Measurements from ENCODE around the gene ANKLE2. TPM values are rescaled to one million over a fixed set of nuclear protein-coding genes. Genes with fewer than 3 reads are reported as not detected.
A peak's percentile ranks its signal among the peaks of the same experiment; 100 is the strongest.

Gene ANKLE2
- total RNA-seq, 6 experiments from 2014 or later: 43.7 to 54.6 (median 47.2) TPM

- Mint-ChIP-seq H3K9me3 (no peaks in the 10 kb centered on the region), H3K4me1 (ENCODE audit: low read depth) (peaks cover 3% of the 10 kb centered on the region; the same call in 1 of the 2 replicates), H3K27me3 (ENCODE audit: insufficient read depth) (peaks cover 13% of the 10 kb centered on the region), H3K4me3 (no peak overlapping the region), H3K27ac (no peak overlapping the region), H3K36me3 (ENCODE audit: low read depth) (peaks cover 27% of the 10 kb centered on the region)
- no peak for DNase-seq
- TF ChIP-seq CTCF (IDR thresholded peaks at IDR 0.05): no peak
Observed at GRCh38 chr12:132773077-132773955, 11.7 kb upstream of the ANKLE2 start.

DNA sequence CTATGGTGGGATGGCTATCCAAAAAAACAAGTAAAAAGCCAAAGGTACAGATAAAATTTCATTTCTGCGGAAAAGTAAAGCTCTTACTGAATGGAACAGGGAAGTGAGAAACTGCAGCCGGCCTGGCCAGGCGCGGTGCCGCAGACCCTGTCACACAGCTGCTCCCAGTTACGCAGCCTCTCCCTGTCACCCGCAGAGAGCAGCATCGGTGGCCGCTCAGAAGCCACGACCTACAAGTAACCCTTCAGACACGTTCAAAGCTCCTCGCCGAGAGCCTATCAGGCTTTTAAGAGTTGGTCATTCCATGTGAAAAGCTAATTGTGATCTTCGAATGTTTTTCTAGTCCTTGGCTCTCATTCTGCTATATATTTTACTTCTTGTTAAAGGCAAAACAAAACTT, 11.0 kb upstream of the ANKLE2 start:
- no peak for DNase-seq
- Mint-ChIP-seq H3K27ac (no peak overlapping the region), H3K9me3 (no peaks in the 10 kb centered on the region; the same call in 1 of the 2 replicates), H3K36me3 (ENCODE audit: low read depth) (peaks cover 33% of the 10 kb centered on the region), H3K4me3 (no peak overlapping the region), H3K4me1 (ENCODE audit: low read depth) (peaks cover 8% of the 10 kb centered on the region), H3K27me3 (ENCODE audit: insufficient read depth) (peaks cover 13% of the 10 kb centered on the region)
- no peak for TF ChIP-seq CTCF (IDR thresholded peaks at IDR 0.05)

DNA sequence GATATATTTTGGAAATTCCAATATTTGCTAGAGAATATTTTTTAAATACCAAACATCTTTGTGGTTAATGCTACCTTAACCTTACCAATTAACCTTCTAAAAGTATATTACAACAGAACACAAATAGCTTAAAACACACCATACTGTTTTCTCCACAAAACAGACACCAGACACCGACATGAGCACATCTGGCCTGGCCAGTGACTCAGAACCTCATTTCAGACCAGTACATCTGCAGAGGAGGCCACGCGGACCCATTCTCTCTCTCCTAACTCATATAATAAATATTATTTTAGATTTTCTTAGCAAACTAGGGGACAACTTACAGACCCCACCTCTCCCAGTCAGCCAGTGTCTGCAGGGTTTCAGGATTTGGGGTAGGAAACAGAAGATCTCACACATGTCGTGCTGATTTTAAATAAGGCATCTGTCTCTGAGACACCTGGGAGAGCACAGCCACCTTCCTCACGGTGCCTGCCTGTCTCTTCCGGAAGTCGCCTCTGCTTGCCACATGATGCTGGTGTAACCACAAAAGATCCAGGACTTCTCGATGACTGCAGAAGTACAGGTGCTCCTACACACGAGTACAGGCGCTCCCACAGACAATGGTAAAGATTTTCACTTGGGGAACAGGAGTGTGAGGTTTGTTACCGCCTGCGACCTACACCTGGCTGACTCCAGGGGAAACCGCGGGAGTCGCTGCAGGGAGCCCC, 9.7 kb upstream of the ANKLE2 start:
- Mint-ChIP-seq H3K4me3 (no peak overlapping the region), H3K9me3 (no peaks in the 10 kb centered on the region; the same call in 1 of the 2 replicates), H3K36me3 (ENCODE audit: low read depth) (peaks cover 36% of the 10 kb centered on the region), H3K4me1 (ENCODE audit: low read depth) (peaks cover 11% of the 10 kb centered on the region), H3K27ac (no peak overlapping the region), H3K27me3 (ENCODE audit: insufficient read depth) (peaks cover 16% of the 10 kb centered on the region)
- no peak for TF ChIP-seq CTCF (IDR thresholded peaks at IDR 0.05)
- no peak for DNase-seq

- no peak for DNase-seq
- H3K4me1 Mint-ChIP-seq (ENCODE audit: low read depth): peaks cover 17% of the 10 kb centered on the region
- no peak for TF ChIP-seq CTCF (IDR thresholded peaks at IDR 0.05)
- H3K27ac Mint-ChIP-seq: peak overlapping the region; percentile 55; the same call in 1 of the 2 replicates
- peaks cover 28% of the 10 kb centered on the region for H3K36me3 Mint-ChIP-seq (ENCODE audit: low read depth)
- peak overlapping the region; percentile 26; the same call in 1 of the 2 replicates for H3K4me3 Mint-ChIP-seq
- peaks cover 8% of the 10 kb centered on the region for H3K27me3 Mint-ChIP-seq (ENCODE audit: insufficient read depth)
- H3K9me3 Mint-ChIP-seq: no peaks in the 10 kb centered on the region; the same call in 1 of the 2 replicates
Observed at GRCh38 chr12:132766380-132767085, 4.9 kb upstream of the ANKLE2 start.

GRCh38 chr12:132765361-132765760, 3.7 kb upstream of the ANKLE2 start:
- H3K27ac Mint-ChIP-seq: peak overlapping the region; percentile 26; the same call in 1 of the 2 replicates
- H3K9me3 Mint-ChIP-seq: no peaks in the 10 kb centered on the region; the same call in 1 of the 2 replicates
- H3K36me3 Mint-ChIP-seq (ENCODE audit: low read depth): peaks cover 25% of the 10 kb centered on the region
- peaks cover 10% of the 10 kb centered on the region for H3K27me3 Mint-ChIP-seq (ENCODE audit: insufficient read depth)
- peaks cover 21% of the 10 kb centered on the region for H3K4me1 Mint-ChIP-seq (ENCODE audit: low read depth)
- H3K4me3 Mint-ChIP-seq: no peak overlapping the region; the same call in 1 of the 2 replicates
- no peak for TF ChIP-seq CTCF (IDR thresholded peaks at IDR 0.05)
- DNase-seq: no peak

Measured in HFFc6 (cell line).